Measurements from ENCODE around the gene BUB1B.

- TF ChIP-seq CTCF (IDR thresholded peaks at IDR 0.05; ENCODE audit: low read length) (no peak), EZH2 (optimal IDR thresholded peaks at IDR 0.05; ENCODE audit: low read depth, low read length) (no peak)
These were observed 31.9 kb upstream of the BUB1B start for GRCh38 chr15:40128766-40129660.

Measured in MM.1S (cell line).